ENCODE data around the gene PHACTR3.
"Not testable (repeated sequence)": the region's sequence is repeated elsewhere in the genome, so short reads cannot be mapped to it uniquely, and the experiment has no call there.

PHACTR3 gene

GRCh38 chr20:59589086-59589684, 15.2 kb upstream of the PHACTR3 start:
- no peak for DNase-seq (ENCODE audit: low read depth)

- no peak for DNase-seq (ENCODE audit: low read depth)
Observed at GRCh38 chr20:59591061-59591460, 13.3 kb upstream of the PHACTR3 start.

GRCh38 chr20:59596690-59597089, 7.7 kb upstream of the PHACTR3 start:
- DNase-seq (ENCODE audit: low read depth), result no peak

GRCh38 chr20:59597240-59597639, 7.1 kb upstream of the PHACTR3 start:
- no peak for DNase-seq (ENCODE audit: low read depth)

GRCh38 chr20:59598625-59599310, 5.6 kb upstream of the PHACTR3 start:
- no peak for DNase-seq (ENCODE audit: low read depth)

- no peak for DNase-seq (ENCODE audit: low read depth)
Observed at GRCh38 chr20:59599941-59600340, 4.4 kb upstream of the PHACTR3 start.

- no peak for DNase-seq (ENCODE audit: low read depth)
Observed at GRCh38 chr20:59600472-59600871, 3.9 kb upstream of the PHACTR3 start.

- no peak for DNase-seq (ENCODE audit: low read depth)
Observed at GRCh38 chr20:59602546-59603080, 1.7 kb upstream of the PHACTR3 start.

- DNase-seq (ENCODE audit: low read depth), result no peak
Observed at GRCh38 chr20:59603176-59603575, 1.2 kb upstream of the PHACTR3 start.

- DNase-seq (ENCODE audit: low read depth), result no peak
Observed at GRCh38 chr20:59604741-59605600, 631 bp downstream of the PHACTR3 start.

- DNase-seq (ENCODE audit: low read depth), result no peak
Observed at GRCh38 chr20:59605601-59606364, 1.4 kb downstream of the PHACTR3 start.

GRCh38 chr20:59606566-59606965, 2.2 kb downstream of the PHACTR3 start:
- DNase-seq (ENCODE audit: low read depth), result no peak

- DNase-seq (ENCODE audit: low read depth), result no peak
Observed at GRCh38 chr20:59608396-59608795, 4.1 kb downstream of the PHACTR3 start.

- no peak for DNase-seq (ENCODE audit: low read depth)
Observed at GRCh38 chr20:59608871-59609270, 4.5 kb downstream of the PHACTR3 start.

- DNase-seq (ENCODE audit: low read depth), result no peak
Observed at GRCh38 chr20:59611286-59611685, 6.9 kb downstream of the PHACTR3 start.

GRCh38 chr20:59613861-59614260, 9.5 kb downstream of the PHACTR3 start:
- no peak for DNase-seq (ENCODE audit: low read depth)

GRCh38 chr20:59614714-59615113, 10.4 kb downstream of the PHACTR3 start:
- DNase-seq (ENCODE audit: low read depth), result no peak

- DNase-seq (ENCODE audit: low read depth), result no peak
Observed at GRCh38 chr20:59616306-59616705, 12.0 kb downstream of the PHACTR3 start.

- no peak for DNase-seq (ENCODE audit: low read depth)
Observed at GRCh38 chr20:59617221-59617620, 12.9 kb downstream of the PHACTR3 start.

GRCh38 chr20:59618131-59618530, 13.8 kb downstream of the PHACTR3 start:
- DNase-seq (ENCODE audit: low read depth), result no peak

GRCh38 chr20:59618585-59618984, 14.2 kb downstream of the PHACTR3 start:
- DNase-seq (ENCODE audit: low read depth), result not testable (repeated sequence)

Data from iris pigment epithelial cell (primary cell).